ENCODE results near the gene DDX49.

DNA sequence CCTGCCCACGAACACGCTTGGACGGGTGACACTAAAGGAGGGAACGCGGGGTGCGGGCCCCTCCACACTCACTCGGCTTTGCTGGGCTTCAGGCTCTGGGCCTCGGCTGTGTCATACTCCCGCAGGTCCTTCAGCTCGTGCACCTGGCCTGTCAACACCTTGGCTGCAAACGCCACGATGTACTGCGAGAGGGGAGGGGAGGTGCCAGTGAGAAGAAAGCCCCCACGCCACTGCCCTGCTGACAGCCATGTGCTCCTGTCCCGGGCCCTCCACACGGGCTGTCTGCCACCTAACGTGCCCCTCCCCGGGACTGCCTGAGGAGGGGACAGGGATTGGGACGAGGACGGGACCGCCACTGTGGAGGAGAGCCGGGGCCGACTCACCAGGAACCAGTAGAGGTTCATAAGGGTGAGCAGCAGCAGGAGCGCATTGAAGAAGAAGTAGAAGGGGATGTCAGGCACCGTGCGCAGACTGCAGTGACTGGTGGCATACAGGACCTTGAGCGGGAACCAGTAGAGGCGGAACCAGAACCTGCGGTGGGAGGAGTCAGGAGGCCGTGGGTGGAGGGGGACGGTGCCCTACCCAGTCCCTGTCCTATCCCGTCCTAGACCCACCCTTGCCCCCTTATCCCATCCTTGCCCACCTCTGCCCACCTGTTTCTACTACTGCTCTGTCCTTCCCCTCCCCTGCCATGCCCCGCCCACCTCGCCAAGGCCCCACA is 40.5 kb upstream of the DDX49 start:
- TF ChIP-seq CTCF (IDR thresholded peaks at IDR 0.05 in 2 of 3, conservative IDR thresholded peaks at IDR 0.05 in 1 of 3; ENCODE audit: borderline replicate concordance in 1 of 3, insufficient read depth in 1 of 3, low read depth in 2 of 3, low read length in 2 of 3) = no peak
- no peak for TF ChIP-seq ZNF274 (IDR thresholded peaks at IDR 0.05; ENCODE audit: low read depth, low read length)

Data from HCT116 (cell line).